ENCODE results near the gene RAB3GAP1. TPM values are rescaled to one million over a fixed set of nuclear protein-coding genes. Genes with fewer than 3 reads are reported as not detected.
"Not testable (repeated sequence)": the region's sequence is repeated elsewhere in the genome, so short reads cannot be mapped to it uniquely, and the experiment has no call there.

The RAB3GAP1 gene
- polyA plus RNA-seq, 4 donors, result 45.6 to 60.2 (median 52.5) TPM

DNA sequence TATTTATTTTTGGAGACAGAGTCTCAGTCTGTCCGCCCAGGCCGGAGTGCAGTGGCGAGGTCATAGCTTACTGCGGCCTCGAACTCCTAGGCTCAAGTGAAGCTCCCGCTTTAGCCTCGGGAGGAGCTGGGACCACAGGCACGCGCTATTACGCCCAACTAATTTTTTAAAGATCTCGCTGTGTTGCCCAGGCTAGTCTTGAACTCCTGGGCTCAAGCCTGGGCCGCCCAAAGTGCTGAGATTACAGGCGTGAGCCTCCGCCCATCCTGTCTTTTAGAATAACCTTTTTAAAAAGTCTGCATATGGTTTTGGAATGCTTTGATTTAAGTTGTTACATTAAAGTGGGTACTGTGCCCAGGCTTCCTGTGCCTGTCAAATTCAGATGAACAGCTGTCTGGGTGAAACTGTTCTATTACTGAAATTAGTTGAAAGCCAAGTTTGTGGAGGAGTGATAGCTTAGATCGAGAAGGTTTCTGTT, 944 bp downstream of the RAB3GAP1 start:
- DNase-seq (ENCODE audit: low read depth in 4 of 4, low spot score in 2 of 4), result no peak

DNA sequence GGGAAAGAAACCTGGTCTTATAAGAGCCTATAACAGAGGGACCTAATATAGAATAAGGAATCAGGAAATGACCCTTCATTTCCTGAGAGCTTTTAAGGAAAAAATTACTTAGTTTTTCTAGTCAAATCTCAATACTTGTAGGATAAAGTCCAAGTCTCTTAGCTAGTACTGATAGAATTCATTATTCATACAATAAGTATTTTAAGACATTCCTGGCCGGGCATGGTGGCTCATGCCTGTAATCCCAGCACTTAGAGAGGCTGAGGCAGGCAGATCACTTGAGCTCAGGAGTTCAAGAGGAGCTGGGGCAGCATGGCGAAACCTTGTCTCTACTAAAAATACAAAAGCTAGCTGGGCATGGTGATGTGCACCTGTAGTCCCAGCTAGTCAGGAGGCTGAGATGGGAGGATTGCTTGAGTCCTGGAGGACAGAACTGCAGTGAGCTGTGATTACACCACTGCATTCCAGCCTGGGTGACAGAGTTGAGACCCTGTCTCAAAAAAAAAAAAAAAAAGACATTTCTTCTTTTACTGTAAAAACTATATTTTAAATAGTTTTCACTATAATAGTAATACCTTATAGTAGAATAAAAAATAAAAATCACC, 3.2 kb downstream of the RAB3GAP1 start:
- DNase-seq (ENCODE audit: low read depth in 4 of 4, low spot score in 2 of 4), result no peak

DNA sequence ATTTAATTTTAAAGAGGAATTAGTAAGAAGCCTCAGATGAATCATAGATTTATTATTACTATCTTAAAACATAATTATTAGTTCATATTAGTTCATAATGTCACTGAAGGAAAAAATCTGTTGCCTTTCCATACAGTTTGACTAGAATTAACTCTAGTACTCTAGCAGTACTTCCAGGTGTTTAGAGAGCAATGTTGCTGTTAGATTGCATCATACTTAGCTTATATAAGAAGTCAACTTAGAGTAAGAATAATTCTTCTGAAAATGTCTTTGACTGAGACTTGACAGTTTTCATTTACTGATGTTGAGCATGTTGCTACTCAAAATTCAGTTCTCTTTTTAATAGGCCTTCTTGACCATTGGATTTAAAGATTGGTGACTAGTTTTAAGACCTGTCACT, 4.7 kb downstream of the RAB3GAP1 start:
- DNase-seq (ENCODE audit: low read depth in 4 of 4, low spot score in 2 of 4), result no peak

DNA sequence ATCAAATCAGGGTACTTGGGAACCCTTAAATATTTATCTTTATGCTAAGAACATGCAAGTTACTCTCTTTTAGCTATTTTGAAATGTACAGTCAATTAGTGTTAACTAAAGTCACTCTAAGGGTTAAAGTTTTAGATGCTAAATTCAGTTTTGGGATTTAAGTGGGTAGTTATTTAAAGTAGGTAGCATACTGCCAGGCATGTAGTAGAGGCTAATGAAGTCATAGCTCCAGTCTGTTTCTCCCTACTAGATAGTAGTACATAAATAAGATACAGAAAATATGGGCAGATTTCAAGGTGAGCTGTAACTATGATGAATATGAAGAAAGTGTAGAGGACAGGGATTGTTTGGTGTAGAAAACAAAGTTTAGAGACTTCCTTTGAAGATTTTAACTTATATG, 7.5 kb downstream of the RAB3GAP1 start:
- no peak for DNase-seq (ENCODE audit: low read depth in 4 of 4, low spot score in 2 of 4)

DNA sequence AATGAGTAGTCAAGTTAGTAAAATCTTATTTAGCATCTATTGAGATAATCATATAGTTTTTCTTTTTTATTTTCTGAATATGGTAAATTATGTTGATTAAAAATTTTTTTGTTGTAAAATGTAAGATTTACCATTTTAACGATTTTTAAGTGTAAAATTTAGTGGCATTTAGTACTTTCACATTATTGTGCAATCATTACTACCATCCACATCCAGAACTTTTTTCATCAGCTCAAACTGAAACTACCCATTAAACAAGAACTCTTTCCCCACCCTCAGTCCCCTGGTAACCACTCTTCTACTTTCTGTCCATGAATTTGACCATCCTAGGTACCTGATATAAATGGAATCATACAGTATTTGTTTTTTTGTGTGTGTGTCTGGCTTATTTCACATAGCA, 11.1 kb downstream of the RAB3GAP1 start:
- DNase-seq (ENCODE audit: low read depth in 4 of 4, low spot score in 2 of 4), result no peak

DNA sequence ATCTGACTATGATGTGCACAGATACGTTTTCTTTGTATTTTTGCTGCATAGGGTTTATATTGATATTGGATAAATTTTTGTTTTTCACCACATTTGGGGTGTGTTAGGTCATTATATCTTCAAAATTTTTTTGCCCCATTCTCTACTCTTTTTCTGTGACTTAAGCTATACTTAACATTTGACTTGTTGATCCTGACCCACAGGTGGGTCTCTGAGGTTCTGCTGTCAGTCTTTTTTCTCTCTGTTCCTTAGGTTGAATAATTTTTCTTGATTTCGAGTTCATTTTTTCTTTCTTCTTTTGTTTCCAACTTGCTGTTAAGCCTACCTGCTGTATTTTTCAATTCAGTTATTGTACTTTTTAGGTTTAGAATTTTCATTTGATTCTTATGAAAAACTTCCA, 12.1 kb downstream of the RAB3GAP1 start:
- DNase-seq (ENCODE audit: low read depth in 4 of 4, low spot score in 2 of 4), result no peak

DNA sequence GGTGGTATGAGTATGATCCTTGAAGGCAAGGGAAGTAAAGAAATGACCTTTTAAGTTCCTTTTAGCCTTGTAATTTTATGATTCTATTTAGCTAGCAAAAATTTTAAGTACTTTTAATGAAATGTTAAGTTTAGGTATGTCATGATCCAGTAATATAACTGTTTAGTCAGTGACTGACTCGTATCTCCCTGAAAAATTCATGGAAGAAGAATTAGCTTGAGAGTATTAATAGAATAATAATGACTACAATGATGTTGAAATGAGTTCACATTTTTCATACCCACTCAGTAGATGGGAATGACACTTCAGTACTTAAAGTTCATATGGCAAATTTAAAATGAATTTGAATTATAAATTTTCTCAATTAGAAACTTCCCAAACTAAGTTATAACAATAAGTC, 14.6 kb downstream of the RAB3GAP1 start:
- no peak for DNase-seq (ENCODE audit: low read depth in 4 of 4, low spot score in 2 of 4)

DNA sequence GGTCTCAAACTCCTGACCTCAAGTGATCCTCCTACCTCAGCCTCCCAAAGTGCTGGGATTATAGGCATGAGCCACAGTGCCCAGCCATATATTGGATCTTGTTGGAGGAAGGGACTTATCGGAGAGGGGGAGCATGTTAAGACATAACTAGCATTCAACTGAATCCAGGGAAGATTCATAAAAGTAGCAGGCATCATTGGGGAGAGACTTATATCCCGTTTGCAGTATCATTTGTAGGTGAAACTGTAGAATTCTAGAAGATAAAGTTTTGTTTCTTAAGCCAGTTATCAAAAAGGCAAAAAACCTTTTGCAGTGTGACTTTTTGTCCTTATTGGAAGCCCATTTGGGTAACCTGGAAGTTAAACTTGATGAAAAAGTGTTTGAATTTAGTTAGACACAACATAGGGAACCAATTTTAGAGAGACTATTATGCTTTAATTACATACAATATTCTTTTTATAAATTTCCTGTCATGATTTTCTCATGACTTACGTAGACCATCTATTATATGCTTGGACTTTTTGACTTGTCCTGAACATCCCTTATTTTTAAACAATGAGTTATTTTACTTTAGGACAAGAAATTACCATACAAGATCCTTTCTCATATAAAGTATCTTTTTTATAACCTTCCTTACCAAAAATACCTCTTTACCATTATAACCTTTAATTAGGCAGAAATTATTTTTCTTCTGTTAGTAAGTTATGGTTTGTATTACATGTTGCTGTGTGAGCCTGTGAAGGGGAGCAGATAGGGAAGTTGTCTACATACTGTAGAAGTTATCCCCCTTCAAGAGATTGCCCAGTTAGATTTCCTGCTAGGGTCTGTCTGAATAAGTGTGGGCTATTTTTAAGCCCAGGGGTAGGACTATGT, 20.3 kb downstream of the RAB3GAP1 start:
- no peak for DNase-seq (ENCODE audit: low read depth in 4 of 4, low spot score in 2 of 4)

DNA sequence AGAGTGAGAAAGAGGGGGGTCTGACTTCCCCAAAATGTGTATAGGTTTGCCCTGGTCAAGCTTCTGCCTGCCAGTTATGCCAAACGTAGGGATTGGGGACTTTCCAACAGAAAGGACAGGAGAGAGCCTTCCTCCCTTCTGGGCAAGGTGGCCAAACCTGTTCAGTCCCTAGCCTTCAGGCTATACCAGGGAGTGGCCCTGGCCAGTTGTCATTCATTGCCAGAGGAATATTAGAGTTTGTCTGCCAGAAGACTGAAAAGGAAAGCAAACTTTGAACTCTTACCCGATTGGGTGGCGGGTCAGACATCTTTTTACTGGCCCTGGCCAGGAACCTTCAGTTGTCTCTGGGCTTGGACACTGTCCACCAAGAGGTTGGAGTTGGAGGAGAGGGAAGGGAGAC, 22.1 kb downstream of the RAB3GAP1 start:
- no peak for DNase-seq (ENCODE audit: low read depth in 4 of 4, low spot score in 2 of 4)

DNA sequence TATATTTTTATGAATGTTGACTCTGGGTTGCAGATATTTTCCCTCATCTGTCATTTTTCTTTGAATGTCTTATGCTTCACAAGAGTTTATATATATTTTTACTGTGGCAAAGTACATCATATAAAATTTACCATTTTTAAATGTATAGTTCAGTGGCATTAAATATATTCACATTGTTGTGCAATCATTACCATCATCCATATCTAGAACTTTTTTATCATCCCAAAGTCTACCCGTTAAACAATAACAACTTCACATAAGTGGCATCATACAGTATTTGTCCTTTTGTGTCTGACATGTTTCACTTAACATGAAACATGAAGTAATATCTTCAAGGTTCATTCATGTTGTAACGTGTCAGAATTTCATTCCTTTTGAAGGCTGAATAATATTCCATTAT, 24.5 kb downstream of the RAB3GAP1 start:
- no peak for DNase-seq (ENCODE audit: low read depth in 4 of 4, low spot score in 2 of 4)

DNA sequence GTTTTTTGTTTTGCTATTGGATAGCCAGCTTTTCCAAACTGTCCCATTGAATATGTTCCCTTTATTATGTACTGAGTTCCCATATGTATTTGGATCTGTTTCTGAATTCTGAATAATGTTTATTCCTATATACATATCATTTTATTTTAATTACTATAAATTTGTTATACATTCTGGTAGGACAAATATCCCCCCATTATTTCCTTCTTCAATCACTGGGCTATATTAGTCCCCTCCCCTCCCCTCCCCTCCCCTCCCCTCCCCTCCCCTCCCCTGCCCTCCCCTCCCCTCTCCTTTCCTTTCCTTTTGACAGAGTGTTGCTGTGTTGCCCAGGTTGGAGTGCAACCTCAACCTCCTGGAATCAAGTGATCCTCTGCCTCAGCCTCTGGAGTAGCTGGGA, 26.3 kb downstream of the RAB3GAP1 start:
- DNase-seq (ENCODE audit: low read depth in 4 of 4, low spot score in 2 of 4), result no peak

DNA sequence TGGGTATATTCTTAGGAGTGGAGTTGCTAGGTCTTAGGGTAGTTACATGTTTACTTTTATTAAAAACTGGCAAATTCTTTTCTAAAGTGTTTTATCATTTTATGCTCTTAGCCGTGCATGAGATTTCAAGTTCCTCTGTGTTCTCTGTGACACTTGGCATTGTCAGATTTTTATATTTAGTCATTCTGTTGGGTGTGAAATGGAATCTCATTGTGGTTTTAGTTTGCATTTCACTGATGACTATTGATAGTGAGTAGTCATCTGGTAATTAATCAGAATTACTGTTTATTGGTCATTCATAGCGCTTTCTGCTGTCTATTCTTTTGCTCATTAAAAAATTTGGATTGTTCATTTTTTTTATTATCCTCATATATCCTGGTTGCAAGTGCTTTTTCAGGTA, 34.1 kb downstream of the RAB3GAP1 start:
- no peak for DNase-seq (ENCODE audit: low read depth in 4 of 4, low spot score in 2 of 4)

DNA sequence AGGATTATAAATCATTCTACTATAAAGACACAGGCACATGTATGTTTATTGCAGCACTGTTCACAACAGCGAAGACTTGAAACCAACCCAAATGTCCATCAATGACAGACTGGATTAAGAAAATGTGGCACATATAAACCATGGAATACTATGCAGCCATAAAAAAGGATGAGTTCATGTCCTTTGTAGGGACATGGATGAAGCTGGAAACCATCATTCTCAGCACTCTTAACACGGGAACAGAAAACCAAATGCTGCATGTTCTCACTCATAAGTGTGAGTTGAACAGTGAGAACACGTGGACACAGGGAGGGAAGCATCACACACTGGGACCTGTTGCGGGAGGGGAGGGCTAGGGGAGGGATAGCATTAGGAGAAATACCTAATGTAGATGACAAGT, 37.5 kb downstream of the RAB3GAP1 start:
- DNase-seq (ENCODE audit: low read depth in 4 of 4, low spot score in 2 of 4), result not testable (repeated sequence)

DNA sequence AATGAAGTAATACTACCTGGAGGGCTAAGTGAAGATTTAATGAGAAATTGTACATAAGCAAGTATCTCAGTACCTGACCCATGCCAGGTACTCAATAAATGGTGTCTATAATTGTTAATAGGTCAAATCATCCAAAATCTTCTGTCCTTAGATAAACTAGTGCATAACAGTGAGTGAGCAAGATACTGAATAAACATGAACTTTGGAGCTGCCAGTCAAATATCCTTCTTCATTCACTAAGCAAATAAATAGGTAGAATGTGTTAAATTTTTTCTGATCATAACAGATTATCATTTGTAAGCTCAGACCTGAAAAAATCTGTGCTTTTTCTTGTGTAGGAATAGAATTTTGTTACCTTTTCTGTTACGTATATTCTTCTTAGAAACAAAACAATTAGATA, 39.6 kb downstream of the RAB3GAP1 start:
- no peak for DNase-seq (ENCODE audit: low read depth in 4 of 4, low spot score in 2 of 4)

DNA sequence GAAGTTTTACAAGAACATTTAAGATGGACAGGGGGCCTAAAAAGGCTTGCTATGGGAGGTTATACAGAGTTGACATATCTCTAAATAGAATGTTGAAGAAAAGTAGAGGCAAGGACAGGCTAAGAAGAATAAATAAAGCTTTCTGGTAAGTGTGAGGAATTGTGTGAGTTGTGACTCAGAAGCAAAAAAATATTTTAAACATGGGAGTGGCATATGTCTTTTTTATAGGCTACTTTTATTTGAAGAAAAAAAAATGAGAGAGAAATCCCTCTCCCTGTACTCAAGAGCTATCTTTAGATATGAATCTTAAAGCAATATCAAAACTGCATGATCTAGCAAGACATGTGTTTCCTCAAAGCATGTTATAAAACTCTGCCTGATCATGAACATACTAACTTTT, 41.1 kb downstream of the RAB3GAP1 start:
- DNase-seq (ENCODE audit: low read depth in 4 of 4, low spot score in 2 of 4), result no peak

DNA sequence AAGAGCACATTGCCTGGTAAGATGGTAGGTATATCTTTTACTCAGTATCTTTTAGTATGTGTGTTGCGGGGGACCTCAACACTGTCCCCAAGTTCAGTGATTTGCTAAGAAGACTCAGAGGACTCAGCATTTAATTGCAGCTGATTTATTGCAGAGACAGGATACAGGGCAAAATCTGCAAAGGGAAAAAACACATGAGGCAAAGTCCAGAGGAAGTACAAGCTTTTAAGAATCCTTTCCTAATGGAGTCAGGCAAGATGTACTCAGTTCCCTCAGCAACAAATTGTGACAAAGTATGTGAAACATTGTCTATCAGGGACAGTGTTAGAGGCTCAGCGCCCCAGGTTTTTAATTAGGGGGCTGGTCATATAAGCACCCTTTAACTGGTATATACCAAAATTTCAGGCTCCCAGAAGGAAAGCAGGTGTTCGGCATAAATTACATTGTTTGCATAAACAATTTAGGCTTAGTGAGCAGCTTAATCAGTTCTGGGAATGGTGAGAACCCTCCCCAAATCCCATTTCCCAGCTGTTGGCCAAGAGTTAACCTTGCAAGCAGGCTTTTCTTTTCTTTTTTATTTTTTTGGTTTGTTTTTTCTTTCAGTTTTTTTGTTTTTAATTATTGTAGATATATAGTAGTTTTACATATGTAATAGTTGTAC, 41.7 kb downstream of the RAB3GAP1 start:
- no peak for DNase-seq (ENCODE audit: low read depth in 4 of 4, low spot score in 2 of 4)

DNA sequence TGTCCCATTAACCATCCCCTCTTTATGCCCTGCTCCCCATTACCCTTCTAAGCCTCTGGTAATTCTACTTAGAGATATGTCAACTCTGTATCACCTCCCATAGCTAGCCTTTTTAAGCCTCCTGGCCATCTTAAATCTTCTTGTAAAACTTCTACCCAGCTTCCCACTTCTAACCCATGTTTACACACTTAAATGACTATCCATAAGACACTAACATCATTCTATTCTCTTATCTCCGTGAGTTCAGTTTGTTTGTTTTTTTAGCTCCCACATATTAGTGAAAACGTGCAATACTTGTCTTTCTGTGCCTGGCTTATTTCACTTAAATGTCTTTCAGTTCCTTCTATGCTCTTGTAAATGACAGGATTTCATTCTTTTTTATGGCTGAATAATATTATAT, 42.4 kb downstream of the RAB3GAP1 start:
- DNase-seq (ENCODE audit: low read depth in 4 of 4, low spot score in 2 of 4), result no peak

DNA sequence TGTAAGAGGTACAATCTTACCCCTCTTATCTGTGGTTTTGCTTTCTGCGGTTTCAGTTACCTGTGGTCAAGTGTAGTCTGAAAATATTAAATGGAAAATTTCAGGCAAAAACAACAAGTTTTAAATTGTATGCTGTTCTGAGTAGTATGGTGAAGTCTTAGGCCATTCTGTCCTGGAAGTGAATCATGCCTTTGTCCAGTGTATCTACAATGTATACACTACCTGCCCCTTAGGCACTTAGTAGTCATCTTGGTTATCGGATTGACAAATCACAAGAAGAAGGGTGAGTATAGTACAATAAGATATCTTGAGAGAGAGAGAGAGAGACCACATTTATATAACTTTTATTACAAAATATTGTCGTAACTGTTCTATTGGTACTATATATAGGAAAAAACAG, 43.5 kb downstream of the RAB3GAP1 start:
- no peak for DNase-seq (ENCODE audit: low read depth in 4 of 4, low spot score in 2 of 4)

DNA sequence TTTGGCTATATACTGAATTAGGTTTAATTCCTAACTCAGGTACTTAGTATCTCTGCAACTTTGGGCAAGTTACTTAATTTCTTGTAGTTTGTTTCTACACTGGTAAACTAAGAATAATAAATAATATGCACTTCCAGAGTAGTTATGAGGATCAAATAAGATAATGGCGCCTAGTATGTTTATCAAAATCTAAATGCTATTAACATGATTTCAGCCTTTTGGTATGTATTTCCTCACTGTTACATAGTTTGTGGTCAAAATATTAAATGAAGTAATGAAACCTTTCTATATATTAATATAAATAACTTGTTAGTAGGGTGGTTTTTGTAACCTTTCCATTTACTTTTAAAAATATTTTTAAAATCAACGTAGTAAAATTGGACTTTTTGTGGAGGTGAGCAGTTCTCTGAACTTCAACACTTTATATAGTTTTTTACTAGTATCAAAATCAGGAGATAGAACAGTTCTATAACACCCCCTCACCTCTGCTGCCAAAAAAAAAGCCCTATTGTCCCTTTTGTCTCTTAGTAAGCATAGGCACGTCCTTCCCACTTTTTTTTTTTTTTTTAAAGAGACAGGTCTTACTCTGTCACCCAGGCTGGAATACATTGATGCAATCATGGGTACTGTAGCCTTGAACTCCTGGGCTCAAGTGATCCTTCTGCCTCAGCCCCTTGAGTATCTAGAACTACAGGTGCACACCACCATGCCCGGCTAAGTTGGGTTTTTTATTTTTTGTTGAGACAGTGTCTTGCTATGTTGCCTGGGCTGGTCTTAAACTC, 44.8 kb downstream of the RAB3GAP1 start:
- DNase-seq (ENCODE audit: low read depth in 4 of 4, low spot score in 2 of 4), result no peak

DNA sequence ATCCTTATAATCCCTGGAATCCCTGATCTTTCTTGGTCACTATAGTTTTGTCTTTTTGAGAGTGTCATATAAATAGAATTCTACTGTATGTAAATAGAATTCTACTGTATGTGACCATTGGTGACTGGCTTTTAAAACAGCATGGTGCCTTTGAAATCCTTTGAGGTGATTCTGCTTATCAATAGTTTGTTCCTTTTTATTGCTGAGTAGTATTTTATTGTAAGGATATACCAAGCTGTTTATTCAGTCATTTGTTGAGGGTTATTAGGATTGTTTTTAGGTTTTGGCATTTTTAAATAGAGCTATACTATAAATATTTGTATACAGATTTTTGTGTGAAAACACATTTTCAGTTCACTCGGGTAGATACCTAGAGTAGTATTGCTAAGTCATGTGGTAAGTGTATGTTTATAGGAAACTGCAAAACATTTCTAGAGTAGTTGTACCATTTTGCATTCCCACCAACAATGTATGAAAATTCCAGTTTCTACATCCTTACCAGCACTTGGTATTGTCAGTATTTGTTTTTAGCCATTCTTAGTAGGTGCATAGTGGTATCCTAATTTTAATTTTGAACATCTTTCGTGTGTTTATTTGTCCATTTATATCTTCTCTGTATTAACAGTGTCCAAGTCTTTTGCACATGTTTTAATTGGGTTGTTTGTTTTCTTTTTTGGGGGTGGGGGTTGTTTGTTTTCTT, 45.6 kb downstream of the RAB3GAP1 start:
- DNase-seq (ENCODE audit: low read depth in 4 of 4, low spot score in 2 of 4), result no peak

All from left renal cortex interstitium (tissue), 4 donors.